PC-3 (cell line): ENCODE data around the gene ATP23. TPM values are rescaled to one million over a fixed set of nuclear protein-coding genes. Genes with fewer than 3 reads are reported as not detected.

Experiments used
- ATAC-seq: fragments of 200-7000 bp; cut with Tn5 transposase; 2 replicates; pipeline ENCODE4 v1.9.1; 2020; ENCODE audit warnings: mild to moderate bottlenecking, moderate library complexity
- BruUV-seq: library from RNA; stranded (reverse); fragments of 400-500 nt; replicated peaks from 2 replicates; lab custom pipeline; 2021; lab: Mats Ljungman, UMichigan
- CTCF ChIA-PET: fragments of 300-600 bp; sonication (Branson Sonifier 250); formaldehyde crosslinking; loops from one replicate; lab custom pipeline; 2022; ENCODE audit warnings: antibody characterized with exemption; lab: Charles Lee
- POLR2A ChIA-PET: fragments of 300-600 bp; sonication (Branson Sonifier 250); formaldehyde crosslinking; loops from one replicate; lab custom pipeline; 2022; ENCODE audit warnings: antibody characterized with exemption; ENCODE audit not compliant: unreplicated experiment; lab: Charles Lee
- DNase-seq: peaks from one replicate; pipeline ENCODE4 v3.0.0-alpha.2; 2015
- H2AFZ ChIP-seq: fragments of 300-600 bp; sonication (generic); 2 replicates; pipeline ENCODE4 v1.6.0; 2016; ENCODE audit warnings: antibody characterized with exemption, low read length
- H3F3A ChIP-seq: fragments of 300-600 bp; sonication (generic); one replicate; pipeline ENCODE4 v1.6.0; 2017; ENCODE audit warnings: antibody characterized with exemption, low read length, control low read depth, mild to moderate bottlenecking; ENCODE audit not compliant: unreplicated experiment
- H3K27ac ChIP-seq: fragments of 300-600 bp; sonication (generic); 2 replicates; pipeline ENCODE4 v1.5.1; 2016; ENCODE audit warnings: mild to moderate bottlenecking, low read length
- H3K27me3 ChIP-seq: fragments of 300-600 bp; sonication (generic); 2 replicates; pipeline ENCODE4 v1.6.1; 2016; ENCODE audit warnings: low read length, mixed read lengths
- H3K36me3 ChIP-seq: fragments of 300-600 bp; sonication (generic); 2 replicates; pipeline ENCODE4 v1.6.1; 2016; ENCODE audit warnings: low read depth, mixed run types, low read length, mixed read lengths
- H3K4me1 ChIP-seq: fragments of 300-600 bp; sonication (generic); 2 replicates; pipeline ENCODE4 v1.5.1; 2016; ENCODE audit warnings: low read length; ENCODE audit not compliant: insufficient read depth
- H3K4me2 ChIP-seq: fragments of 300-600 bp; sonication (generic); 2 replicates; pipeline ENCODE4 v1.6.0; 2016; ENCODE audit warnings: low read length
- H3K4me3 ChIP-seq: fragments of 300-600 bp; sonication (generic); 2 replicates; pipeline ENCODE4 v1.5.1; 2016; ENCODE audit warnings: mild to moderate bottlenecking, low read length, mixed read lengths
- H3K79me2 ChIP-seq: fragments of 300-600 bp; sonication (generic); 2 replicates; pipeline ENCODE4 v1.6.1; 2017; ENCODE audit warnings: low read length, mixed read lengths
- H3K9ac ChIP-seq: fragments of 300-600 bp; sonication (generic); 2 replicates; pipeline ENCODE4 v1.6.0; 2016; ENCODE audit warnings: mild to moderate bottlenecking, low read length
- H3K9me2 ChIP-seq: fragments of 300-600 bp; sonication (generic); replicated peaks from 2 replicates; pipeline ENCODE4 v1.6.1; 2016; ENCODE audit warnings: mixed run types, low read length, mixed read lengths
- H3K9me3 ChIP-seq: fragments of 300-600 bp; sonication (generic); 2 replicates; pipeline ENCODE4 v1.6.1; 2016; ENCODE audit warnings: low read length, mixed read lengths
- H4K20me1 ChIP-seq: fragments of 300-600 bp; sonication (generic); 2 replicates; pipeline ENCODE4 v1.6.1; 2016; ENCODE audit warnings: low read length, mixed read lengths
- EZH2 ChIP-seq: fragments of 300-600 bp; sonication (generic); IDR thresholded peaks from one replicate; pipeline ENCODE4 v1.6.1; 2017; ENCODE audit warnings: antibody characterized with exemption, mild to moderate bottlenecking, low read length; ENCODE audit not compliant: unreplicated experiment
- EZH2phosphoT487 ChIP-seq: fragments of 300-600 bp; sonication (generic); IDR thresholded peaks from 2 replicates; pipeline ENCODE4 v1.6.1; 2018; ENCODE audit warnings: mild to moderate bottlenecking, antibody characterized with exemption, low read length, borderline replicate concordance
- intact Hi-C: fragments of 100-400 bp; cut with micrococcal nuclease; formaldehyde crosslinking; loops from 2 replicates; pipeline ENCODE4 v1.9.0; 2023
- total RNA-seq: library from RNA; depleted of rRNA; stranded (reverse); fragments of >200 nt; gene quantifications from 2 replicates; pipeline ENCODE4 v1.2.3, GENCODE V29; 2014
- TF ChIP-seq, protein P1 (sequence below): fragments of 300-600 bp; sonication (generic); conservative IDR thresholded peaks from 2 replicates; pipeline ENCODE4 v1.5.1; 2017; ENCODE audit warnings: antibody characterized with exemption, low read depth, mild to moderate bottlenecking, low read length

The ATP23 gene
- total RNA-seq, 1 experiment from 2014 or later, result 19.4 TPM

DNA sequence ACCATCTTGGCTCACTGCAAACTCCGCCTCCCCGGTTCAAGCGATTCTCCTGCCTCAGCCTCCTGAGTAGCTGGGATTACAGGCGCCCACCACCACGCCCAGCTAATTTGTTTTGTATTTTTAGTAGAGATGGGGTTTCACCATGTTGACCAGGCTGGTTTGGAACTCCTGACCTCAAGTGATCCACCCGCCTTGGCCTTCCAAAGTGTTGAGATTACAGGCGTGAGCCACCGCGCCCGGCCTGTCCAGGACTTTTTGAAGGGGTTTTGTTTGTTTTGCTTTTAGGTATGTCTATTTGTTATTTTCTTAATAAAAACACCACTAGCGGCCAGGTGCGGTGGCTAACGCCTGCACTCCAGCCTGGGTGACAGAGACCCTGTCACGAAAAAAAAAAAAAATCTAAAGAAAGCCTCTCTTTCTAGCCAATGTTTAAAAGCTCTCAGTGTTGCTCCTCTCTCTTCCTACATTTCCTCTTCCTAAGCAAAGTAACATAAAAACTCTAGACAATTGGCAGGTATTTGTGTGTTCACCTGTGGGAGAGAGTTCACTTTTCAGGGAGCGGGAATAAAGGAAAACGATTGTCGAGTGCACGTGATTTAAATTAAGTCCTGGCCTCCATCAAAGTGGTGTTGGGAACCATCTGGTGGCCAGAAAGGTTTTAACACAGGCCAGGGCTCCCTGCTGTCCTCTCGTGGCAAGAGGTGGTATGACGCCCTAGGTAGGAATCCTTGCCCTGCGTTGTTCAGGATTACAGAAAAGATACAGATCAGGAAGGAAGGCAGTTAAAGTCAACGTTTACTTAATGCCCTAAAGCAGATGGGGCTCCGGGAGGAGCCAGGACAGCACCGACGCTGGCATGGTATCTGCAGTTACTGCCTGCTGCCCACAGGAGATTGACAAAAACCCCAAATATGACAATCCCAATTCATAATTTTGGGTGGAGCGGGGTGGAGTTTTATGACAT lies 36.2 kb upstream of the ATP23 start:
- H3K9me2 ChIP-seq, result no peaks in the 10 kb centered on the region
- H3K9me3 ChIP-seq, result no peaks in the 10 kb centered on the region
- no peaks in the 10 kb centered on the region for H3K79me2 ChIP-seq
- H3K4me2 ChIP-seq, result peak overlapping the region; percentile 54
- H4K20me1 ChIP-seq, result no peaks in the 10 kb centered on the region
- peak; percentile 98 for ATAC-seq
- peak; percentile 95 for DNase-seq
- H3K27ac ChIP-seq, result no peak overlapping the region
- no peak for TF ChIP-seq EZH2
- TF ChIP-seq EZH2phosphoT487, result no peak
- TF ChIP-seq, protein P1, sequence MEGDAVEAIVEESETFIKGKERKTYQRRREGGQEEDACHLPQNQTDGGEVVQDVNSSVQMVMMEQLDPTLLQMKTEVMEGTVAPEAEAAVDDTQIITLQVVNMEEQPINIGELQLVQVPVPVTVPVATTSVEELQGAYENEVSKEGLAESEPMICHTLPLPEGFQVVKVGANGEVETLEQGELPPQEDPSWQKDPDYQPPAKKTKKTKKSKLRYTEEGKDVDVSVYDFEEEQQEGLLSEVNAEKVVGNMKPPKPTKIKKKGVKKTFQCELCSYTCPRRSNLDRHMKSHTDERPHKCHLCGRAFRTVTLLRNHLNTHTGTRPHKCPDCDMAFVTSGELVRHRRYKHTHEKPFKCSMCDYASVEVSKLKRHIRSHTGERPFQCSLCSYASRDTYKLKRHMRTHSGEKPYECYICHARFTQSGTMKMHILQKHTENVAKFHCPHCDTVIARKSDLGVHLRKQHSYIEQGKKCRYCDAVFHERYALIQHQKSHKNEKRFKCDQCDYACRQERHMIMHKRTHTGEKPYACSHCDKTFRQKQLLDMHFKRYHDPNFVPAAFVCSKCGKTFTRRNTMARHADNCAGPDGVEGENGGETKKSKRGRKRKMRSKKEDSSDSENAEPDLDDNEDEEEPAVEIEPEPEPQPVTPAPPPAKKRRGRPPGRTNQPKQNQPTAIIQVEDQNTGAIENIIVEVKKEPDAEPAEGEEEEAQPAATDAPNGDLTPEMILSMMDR, result peak; percentile 100
- CTCF ChIA-PET, result interaction anchor here (0.6 kb wide), 2 partner anchors 59 to 73 kb away, joined by 4 to 15 read pairs; no protein-coding TSS in a partner anchor
- H3K9ac ChIP-seq, result no peak overlapping the region
- POLR2A ChIA-PET, result no interaction called here
- no TSS peak for BruUV-seq
- H3K4me1 ChIP-seq, result peaks cover 7% of the 10 kb centered on the region; the same call in 1 of the 2 replicates
- H2AFZ ChIP-seq, result peak overlapping the region; percentile 66
- H3K4me3 ChIP-seq, result no peak overlapping the region
- H3K27me3 ChIP-seq, result no peaks in the 10 kb centered on the region
- intact Hi-C loops, result loop anchor here (1.0 to 2.0 kb wide), 4 partner anchors 40 to 102 kb away; no protein-coding TSS in a partner anchor
- no peaks in the 10 kb centered on the region for H3F3A ChIP-seq
- H3K36me3 ChIP-seq, result no peaks in the 10 kb centered on the region

DNA sequence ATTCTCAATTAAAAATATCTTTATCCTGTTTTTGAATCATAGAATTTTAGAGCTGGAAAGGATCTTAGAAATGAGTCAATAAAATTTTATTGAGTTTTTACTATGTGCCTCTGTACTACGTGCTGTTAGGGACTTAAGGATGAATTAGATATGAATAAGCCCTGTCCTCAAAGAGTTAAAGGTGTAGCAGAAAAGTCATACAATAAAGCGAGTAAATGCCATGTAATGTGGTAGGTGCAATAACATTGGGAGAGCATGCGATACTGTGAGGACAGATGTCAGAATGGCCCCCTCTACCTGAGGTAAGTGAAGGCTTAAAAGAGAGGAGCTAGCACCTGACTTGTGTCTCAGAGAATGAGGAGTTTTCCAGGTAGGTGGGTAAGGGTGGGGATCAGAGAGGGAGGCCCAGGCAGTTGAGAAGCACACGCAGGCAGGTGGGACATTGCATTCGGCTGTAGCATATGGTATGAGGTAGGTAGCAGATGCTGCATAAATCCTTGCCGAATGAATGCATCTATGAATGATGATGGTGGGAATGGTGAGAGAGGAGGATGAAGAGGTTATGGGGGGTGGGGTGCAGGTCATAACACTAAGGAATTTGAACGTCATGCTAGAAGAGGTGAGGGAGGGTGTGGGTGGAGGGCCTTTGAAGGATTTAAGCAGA lies 35.4 kb upstream of the ATP23 start:
- no peaks in the 10 kb centered on the region for H3F3A ChIP-seq
- H3K9ac ChIP-seq, result no peak overlapping the region
- H3K9me2 ChIP-seq, result no peaks in the 10 kb centered on the region
- ChIA-PET CTCF (interaction anchor here (0.8 kb wide), 1 partner anchor 9 kb away, joined by 5 read pairs; no protein-coding TSS in a partner anchor), POLR2A (no interaction called here)
- no peaks in the 10 kb centered on the region for H3K9me3 ChIP-seq
- H3K27me3 ChIP-seq, result no peaks in the 10 kb centered on the region
- intact Hi-C loops, result loop anchor here (1.0 to 2.0 kb wide), 4 partner anchors 41 to 103 kb away; no protein-coding TSS in a partner anchor
- no peaks in the 10 kb centered on the region for H3K79me2 ChIP-seq
- H3K4me2 ChIP-seq, result peak overlapping the region; percentile 54; the same call in 1 of the 2 replicates
- ATAC-seq (peak; percentile 31), DNase-seq (no peak)
- H3K4me3 ChIP-seq, result no peak overlapping the region
- H3K36me3 ChIP-seq, result no peaks in the 10 kb centered on the region
- H3K4me1 ChIP-seq, result peaks cover 7% of the 10 kb centered on the region; the same call in 1 of the 2 replicates
- TF ChIP-seq EZH2phosphoT487, result no peak
- TF ChIP-seq EZH2, result no peak
- TF ChIP-seq, protein P1, result no peak
- no peak overlapping the region for H3K27ac ChIP-seq
- H4K20me1 ChIP-seq, result no peaks in the 10 kb centered on the region
- peak overlapping the region; percentile 66; the same call in 1 of the 2 replicates for H2AFZ ChIP-seq
- no TSS peak for BruUV-seq
